ENCODE measurements around the gene LIX1.

The LIX1 gene

GRCh38 chr5:97071101-97071500, 71.3 kb downstream of the LIX1 start:
- DNase-seq, result peak; percentile 73

- no peak for DNase-seq
Observed at GRCh38 chr5:97070234-97070633, 72.2 kb downstream of the LIX1 start.

- DNase-seq, result no peak
Observed at GRCh38 chr5:97067296-97067850, 75.0 kb downstream of the LIX1 start.

GRCh38 chr5:97065475-97065874, 76.9 kb downstream of the LIX1 start:
- no peak for DNase-seq

GRCh38 chr5:97063251-97063650, 79.2 kb downstream of the LIX1 start:
- no peak for DNase-seq

GRCh38 chr5:97062046-97062445, 80.4 kb downstream of the LIX1 start:
- DNase-seq, result no peak

- no peak for DNase-seq
Observed at GRCh38 chr5:97056263-97056662, 86.1 kb downstream of the LIX1 start.

- no peak for DNase-seq
Observed at GRCh38 chr5:97049175-97049574, 93.2 kb downstream of the LIX1 start.

- no peak for DNase-seq
Observed at GRCh38 chr5:97047076-97047475, 95.3 kb downstream of the LIX1 start.

- peak; percentile 39 for DNase-seq
Observed at GRCh38 chr5:97046270-97046982, 96.0 kb downstream of the LIX1 start.

GRCh38 chr5:97044052-97044451, 98.4 kb downstream of the LIX1 start:
- DNase-seq, result no peak

- no peak for DNase-seq
Observed at GRCh38 chr5:97043511-97043910, 98.9 kb downstream of the LIX1 start.

- DNase-seq, result no peak
Observed at GRCh38 chr5:97042996-97043395, 99.4 kb downstream of the LIX1 start.

Measured in fibroblast of upper back skin (primary cell).